Peyer's patch (tissue), 4 donors: ENCODE measurements around the gene EYS.

Experiments
- POLR2A ChIP-seq, 2 donors: fragments of 450-650 bp; IDR thresholded peaks; one replicate each; pipeline ENCODE4 v1.5.1; 2017; ENCODE audit warnings: antibody characterized with exemption in 2 of 2, mild to moderate bottlenecking in 2 of 2, moderate library complexity in 2 of 2
- TF ChIP-seq, protein P1 (sequence below), 6 experiments: fragments of 450-650 bp in 4 of 6; fragments of 200-600 bp in 2 of 6; sonication (generic) in 1 of 6; IDR thresholded peaks; one replicate each; pipeline ENCODE4 v1.5.1; 2017 to 2019; ENCODE audit warnings: antibody characterized with exemption in 6 of 6, mild to moderate bottlenecking in 3 of 6, moderate library complexity in 1 of 6

- TF ChIP-seq, protein P1, sequence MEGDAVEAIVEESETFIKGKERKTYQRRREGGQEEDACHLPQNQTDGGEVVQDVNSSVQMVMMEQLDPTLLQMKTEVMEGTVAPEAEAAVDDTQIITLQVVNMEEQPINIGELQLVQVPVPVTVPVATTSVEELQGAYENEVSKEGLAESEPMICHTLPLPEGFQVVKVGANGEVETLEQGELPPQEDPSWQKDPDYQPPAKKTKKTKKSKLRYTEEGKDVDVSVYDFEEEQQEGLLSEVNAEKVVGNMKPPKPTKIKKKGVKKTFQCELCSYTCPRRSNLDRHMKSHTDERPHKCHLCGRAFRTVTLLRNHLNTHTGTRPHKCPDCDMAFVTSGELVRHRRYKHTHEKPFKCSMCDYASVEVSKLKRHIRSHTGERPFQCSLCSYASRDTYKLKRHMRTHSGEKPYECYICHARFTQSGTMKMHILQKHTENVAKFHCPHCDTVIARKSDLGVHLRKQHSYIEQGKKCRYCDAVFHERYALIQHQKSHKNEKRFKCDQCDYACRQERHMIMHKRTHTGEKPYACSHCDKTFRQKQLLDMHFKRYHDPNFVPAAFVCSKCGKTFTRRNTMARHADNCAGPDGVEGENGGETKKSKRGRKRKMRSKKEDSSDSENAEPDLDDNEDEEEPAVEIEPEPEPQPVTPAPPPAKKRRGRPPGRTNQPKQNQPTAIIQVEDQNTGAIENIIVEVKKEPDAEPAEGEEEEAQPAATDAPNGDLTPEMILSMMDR (IDR thresholded peaks at IDR 0.05), result no peak
- TF ChIP-seq POLR2A (IDR thresholded peaks at IDR 0.05), result no peak
Measured at GRCh38 chr6:64445038-64445437, 1262.0 kb downstream of the EYS start.
